K562 (cell line): Measurements from ENCODE around the gene ANKRD11. TPM values are rescaled to one million over a fixed set of nuclear protein-coding genes. Genes with fewer than 3 reads are reported as not detected.

ENCODE experiments used
- CCAR2 ChIP-seq: fragments of 200-400 bp; formaldehyde crosslinking; IDR thresholded peaks from 2 replicates; pipeline ENCODE4 v1.6.1; 2017; ENCODE audit warnings: mild to moderate bottlenecking, low read depth, low read length
- DEAF1 ChIP-seq: fragments of 450-650 bp; formaldehyde crosslinking; IDR thresholded peaks from 2 replicates; pipeline ENCODE4 v1.4.0; 2020; ENCODE audit warnings: mild to moderate bottlenecking, moderate library complexity
- HLTF ChIP-seq: fragments of 450-650 bp; IDR thresholded peaks from 2 replicates; pipeline ENCODE4 v1.6.1; 2016
- ID3 ChIP-seq, 2 experiments: fragments of 250-450 bp in 1 of 2; fragments of 450-650 bp in 1 of 2; sonication (Bioruptor Pico) in 1 of 2; IDR thresholded peaks; 2 replicates each; pipeline versions ENCODE4 v1.6.1 to v1.8.0; 2016 to 2021; ENCODE audit warnings: mild to moderate bottlenecking in 2 of 2, moderate library complexity in 2 of 2, missing compliant biosample characterization in 1 of 2, missing genetic modification characterization in 1 of 2
- MXI1 ChIP-seq: IDR thresholded peaks from 2 replicates; pipeline ENCODE4 v1.6.1; 2011; ENCODE audit warnings: low read depth, mild to moderate bottlenecking, improper control_type of control experiment, low read length
- POU5F1 ChIP-seq: fragments of 150-350 bp; IDR thresholded peaks from 2 replicates; pipeline ENCODE4 v1.6.1; 2014; ENCODE audit warnings: borderline replicate concordance, low read length, low read depth, mild to moderate bottlenecking; ENCODE audit not compliant: partially characterized antibody
- STAT5B ChIP-seq: fragments of 250-450 bp; sonication (Bioruptor Pico); IDR thresholded peaks from 2 replicates; pipeline ENCODE4 v1.8.0; 2021; ENCODE audit warnings: mild to moderate bottlenecking, inconsistent platforms
- TRIM28 ChIP-seq: fragments of 450-650 bp; IDR thresholded peaks from 2 replicates; pipeline ENCODE4 v1.6.1; 2017
- polyA plus RNA-seq, 8 experiments: library from polyadenylated mRNA; depleted of rRNA in 4 of 8; stranded (reverse) in 5 of 8; unstranded in 3 of 8; fragments of >200 nt; fragmentation: Nextera tagmentation in 2 of 8; fragmentation: Illumina TruSeq in 1 of 8; extraction: Ambion mirVana in 2 of 8; extraction: Trizol in 1 of 8; gene quantifications; 2 replicates each; pipeline versions ENCODE4 v1.2.1 to v1.2.3, GENCODE V29; 2011 to 2014; ENCODE audit warnings: inconsistent platforms in 1 of 8, missing spikeins in 1 of 8
- total RNA-seq, 7 experiments: library from RNA; depleted of rRNA in 6 of 7; stranded (reverse); fragments of >200 nt in 6 of 7; fragmentation: Illumina TruSeq in 2 of 7; extraction: Trizol in 2 of 7; gene quantifications; 2 replicates each; pipeline versions ENCODE4 v1.2.1 to v1.2.3, GENCODE V29; 2011 to 2021; ENCODE audit warnings: low replicate concordance in 1 of 7
- TF ChIP-seq, protein P1 (sequence below), 2 experiments: fragments of 450-650 bp; IDR thresholded peaks; 2 replicates each; pipeline ENCODE4 v1.6.1; 2016; ENCODE audit warnings: mild to moderate bottlenecking in 2 of 2, borderline replicate concordance in 1 of 2, low read depth in 1 of 2, moderate library complexity in 1 of 2

The ANKRD11 gene
- total and polyA plus RNA-seq, 9 of the 15 experiments (the other 6 are each of a cell fraction or from before 2014, with no cell fraction given), result 4.7 to 126 (median 31.7) TPM

GRCh38 chr16:89371386-89371785, 119.0 kb downstream of the ANKRD11 start (continued):
- TF ChIP-seq, protein P1, sequence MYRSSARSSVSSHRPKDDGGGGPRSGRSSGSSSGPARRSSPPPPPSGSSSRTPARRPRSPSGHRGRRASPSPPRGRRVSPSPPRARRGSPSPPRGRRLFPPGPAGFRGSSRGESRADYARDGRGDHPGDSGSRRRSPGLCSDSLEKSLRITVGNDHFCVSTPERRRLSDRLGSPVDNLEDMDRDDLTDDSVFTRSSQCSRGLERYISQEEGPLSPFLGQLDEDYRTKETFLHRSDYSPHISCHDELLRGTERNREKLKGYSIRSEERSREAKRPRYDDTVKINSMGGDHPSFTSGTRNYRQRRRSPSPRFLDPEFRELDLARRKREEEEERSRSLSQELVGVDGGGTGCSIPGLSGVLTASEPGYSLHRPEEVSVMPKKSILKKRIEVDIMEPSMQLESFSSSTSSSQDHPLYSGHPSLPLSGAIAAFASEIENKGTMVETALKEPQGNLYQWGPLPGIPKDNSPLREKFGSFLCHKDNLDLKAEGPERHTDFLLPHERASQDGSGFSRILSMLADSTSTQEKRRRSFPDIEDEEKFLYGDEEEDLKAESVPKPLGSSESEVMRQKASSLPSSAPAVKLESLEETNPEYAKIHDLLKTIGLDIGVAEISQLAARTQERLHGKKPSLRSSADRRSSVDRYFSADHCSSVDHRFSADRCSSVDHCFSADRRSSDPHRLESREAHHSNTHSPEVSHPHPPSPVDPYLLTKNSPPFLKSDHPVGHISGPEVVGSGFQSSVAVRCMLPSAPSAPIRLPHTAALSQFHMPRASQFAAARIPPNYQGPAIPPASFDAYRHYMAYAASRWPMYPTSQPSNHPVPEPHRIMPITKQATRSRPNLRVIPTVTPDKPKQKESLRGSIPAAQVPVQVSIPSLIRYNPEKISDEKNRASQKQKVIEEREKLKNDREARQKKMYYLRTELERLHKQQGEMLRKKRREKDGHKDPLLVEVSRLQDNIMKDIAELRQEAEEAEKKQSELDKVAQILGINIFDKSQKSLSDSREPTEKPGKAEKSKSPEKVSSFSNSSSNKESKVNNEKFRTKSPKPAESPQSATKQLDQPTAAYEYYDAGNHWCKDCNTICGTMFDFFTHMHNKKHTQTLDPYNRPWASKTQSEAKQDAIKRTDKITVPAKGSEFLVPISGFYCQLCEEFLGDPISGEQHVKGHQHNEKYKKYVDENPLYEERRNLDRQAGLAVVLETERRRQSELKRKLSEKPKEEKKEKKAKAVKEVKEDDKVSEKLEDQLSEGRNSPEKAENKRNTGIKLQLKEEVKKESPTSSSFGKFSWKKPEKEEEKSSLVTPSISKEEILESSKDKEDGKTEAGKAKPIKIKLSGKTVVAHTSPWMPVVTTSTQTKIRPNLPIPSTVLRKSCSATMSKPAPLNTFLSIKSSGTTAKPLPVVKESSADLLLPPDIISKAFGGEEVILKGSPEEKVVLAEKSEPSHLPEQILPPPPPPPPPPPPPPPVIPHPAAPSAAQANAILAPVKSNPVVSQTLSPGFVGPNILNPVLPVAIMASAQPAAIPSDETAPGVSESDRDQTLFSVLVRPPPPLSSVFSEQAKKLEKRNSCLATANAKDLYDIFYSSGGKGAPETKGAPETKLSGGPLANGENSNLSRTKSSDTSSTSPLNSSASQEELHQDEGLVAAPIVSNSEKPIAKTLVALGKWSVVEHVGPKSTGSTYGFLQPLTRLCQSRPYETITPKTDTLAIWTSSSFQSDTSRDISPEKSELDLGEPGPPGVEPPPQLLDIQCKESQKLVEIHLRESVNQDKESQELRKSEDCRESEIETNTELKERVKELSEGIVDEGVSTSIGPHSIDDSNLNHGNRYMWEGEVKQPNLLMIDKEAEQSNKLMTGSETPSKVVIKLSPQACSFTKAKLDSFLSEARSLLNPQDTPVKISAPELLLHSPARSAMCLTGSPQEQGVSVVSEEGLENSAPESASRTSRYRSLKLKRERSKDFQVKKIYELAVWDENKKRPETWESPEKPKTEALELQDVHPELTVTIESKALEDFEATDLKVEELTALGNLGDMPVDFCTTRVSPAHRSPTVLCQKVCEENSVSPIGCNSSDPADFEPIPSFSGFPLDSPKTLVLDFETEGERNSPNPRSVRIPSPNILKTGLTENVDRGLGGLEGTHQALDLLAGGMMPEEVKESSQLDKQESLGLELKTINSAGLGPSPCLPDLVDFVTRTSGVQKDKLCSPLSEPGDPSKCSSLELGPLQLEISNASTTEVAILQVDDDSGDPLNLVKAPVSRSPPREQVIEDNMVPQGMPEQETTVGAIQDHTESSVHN (IDR thresholded peaks at IDR 0.05; ENCODE audit: borderline replicate concordance in 1 of 2, low read depth in 1 of 2), result no peak
- TF ChIP-seq ID3 (CRISPR knock-in tag; IDR thresholded peaks at IDR 0.05) (no peak), ID3 (tag; IDR thresholded peaks at IDR 0.05) (no peak), MXI1 (no peak), TRIM28 (no peak), DEAF1 (no peak), POU5F1 (no peak), CCAR2 (no peak), STAT5B (CRISPR knock-in tag) (no peak), HLTF (no peak)
- TF ChIP-seq, all 486 proteins: peak for 0
